NCI-H1930 (cell line): Measurements from ENCODE around the gene ORC5.

ENCODE experiments used
- DNase-seq, 2 experiments: peaks; one replicate each; lab custom pipeline; 2025; lab: John Stamatoyannopoulos, UW

Gene ORC5

DNA sequence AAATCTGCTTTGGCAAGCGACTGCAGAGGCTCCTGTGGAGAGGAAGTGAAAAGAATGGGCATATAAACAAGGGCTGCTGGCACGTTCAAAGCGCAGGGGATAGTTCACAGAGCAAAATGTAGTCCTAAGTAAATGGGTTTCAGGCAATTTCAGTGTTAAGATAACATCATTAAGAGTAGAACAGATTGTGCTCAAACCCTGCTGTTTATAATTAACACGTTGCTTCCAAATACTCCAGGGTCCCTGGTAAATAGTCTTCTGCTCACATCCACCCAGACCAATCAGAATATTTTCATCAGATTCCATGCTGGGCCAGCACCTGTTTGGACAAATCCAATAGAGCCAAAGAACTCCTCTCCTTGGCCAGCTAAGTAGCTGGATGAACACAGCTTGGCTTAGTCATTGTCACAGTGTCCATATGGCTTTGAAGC is 81.4 kb downstream of the ORC5 start:
- DNase-seq = peak; percentile 92

DNA sequence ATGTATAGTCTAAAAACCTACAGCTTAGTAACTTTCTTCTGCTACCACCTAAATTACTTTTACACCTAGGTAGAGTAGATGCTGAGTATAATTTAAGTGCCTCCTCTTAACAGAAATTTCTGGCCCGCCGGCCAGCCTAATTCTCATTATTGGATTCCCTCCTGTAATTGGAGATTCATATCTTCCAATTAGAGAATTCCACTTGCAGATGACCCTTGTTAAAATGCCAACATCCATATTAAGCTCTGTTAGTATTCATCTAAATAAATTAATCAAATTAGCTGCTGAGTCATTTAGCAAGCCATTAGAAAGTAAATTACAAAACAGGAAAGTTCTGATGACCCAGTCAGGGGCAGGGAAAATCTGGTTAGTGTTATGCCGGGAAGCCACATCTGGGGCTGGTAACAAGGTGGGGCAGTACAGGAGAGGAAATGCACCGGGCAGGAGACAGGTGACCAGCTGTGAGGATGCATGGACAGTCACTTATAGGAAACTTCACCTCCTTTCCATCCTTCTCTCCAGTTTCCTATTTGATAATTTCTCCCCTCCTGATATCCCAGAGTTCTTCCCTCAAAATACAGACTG is 82.8 kb downstream of the ORC5 start:
- DNase-seq = no peak

DNA sequence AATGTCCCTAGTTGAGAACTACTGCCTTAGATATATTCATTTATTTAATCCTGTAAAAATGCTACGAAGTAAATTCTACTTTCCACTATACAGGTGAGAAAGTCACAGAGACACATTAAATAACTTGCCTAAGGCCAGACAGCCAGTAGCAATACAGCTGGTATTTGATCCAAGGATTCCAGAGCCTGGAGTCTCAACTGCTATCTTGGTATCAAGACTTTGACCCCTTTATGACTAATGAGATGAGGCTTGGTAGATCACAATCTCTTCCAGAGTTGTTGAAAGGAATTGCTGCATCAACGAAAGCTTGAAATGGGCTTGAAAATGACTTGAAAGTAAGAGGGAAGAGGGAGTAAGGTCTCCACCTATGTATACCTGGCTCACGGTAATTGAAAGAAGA is 83.3 kb downstream of the ORC5 start:
- no peak for DNase-seq

DNA sequence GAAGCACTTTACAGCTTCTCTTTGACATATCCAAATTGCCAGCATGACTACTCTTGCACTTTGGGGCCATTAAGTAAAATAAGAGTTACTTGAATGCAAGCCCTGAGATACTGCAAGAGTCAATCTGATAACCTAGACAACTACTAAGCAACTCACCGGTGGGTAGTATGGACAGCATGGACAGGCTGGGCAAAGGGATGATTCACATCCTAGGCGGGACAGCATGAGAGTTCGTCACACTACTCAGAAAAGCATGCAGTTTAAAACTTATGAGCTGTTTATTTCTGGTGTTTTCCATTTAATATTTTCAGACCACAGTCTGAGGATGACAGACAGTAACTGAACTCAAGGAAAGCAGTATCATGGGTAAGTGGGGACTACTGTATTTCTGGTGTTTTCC is 84.0 kb downstream of the ORC5 start:
- DNase-seq = no peak

DNA sequence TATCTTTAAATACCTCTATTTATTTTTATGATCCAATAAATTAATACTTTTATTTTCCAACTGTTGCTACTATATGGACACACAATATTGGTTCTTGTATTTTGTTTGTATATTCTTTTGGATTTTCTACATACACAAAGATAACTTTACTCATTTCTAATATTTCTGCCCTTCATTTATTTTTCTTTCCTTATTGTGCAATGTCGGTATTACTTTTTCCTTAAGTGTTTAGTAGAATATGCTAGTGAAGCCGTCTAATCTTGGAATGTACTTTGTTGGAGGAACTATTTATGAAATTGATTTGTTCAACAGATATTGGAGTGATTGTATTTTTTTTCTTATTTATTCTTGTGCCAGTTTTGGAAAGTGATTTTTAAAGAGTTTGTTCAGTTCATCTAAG is 94.0 kb downstream of the ORC5 start:
- DNase-seq = no peak

DNA sequence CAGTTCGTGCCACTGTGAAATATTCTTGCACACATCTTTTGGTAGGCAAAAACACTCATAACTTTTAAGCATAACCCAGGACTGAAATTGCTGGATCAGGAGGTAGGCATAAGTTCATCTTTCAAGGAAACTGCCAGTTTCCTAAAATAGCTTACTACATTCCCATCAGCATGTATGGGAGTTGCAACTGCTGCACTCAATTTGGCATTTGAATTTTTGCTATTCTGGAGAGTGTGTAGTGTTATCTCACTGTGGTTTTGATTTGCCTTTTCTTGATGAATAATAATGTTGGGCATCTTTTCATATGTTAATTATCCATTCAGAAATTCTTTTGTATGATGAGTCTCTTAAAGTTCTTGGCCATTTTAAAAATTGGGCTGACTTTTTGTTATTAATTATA is 95.2 kb downstream of the ORC5 start:
- DNase-seq = no peak

DNA sequence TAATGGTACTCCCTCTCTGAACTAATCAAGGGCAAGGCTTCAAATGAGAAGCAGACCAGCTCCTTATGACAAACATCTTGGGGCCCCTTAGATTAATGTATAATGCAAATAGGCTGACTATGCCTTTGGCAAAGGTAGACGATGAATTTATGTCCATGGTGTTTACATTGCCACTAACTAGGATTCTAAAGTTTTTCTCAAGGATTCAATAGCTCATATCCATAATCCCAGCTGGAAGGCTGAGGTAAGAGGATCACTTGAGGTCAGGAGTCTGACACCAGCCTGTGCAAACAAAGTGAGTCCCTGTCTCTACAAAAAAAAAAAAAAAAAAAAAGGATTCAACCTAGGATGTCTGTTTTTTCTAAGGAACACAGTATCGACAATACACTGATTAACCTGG is 96.5 kb downstream of the ORC5 start:
- DNase-seq = no peak

DNA sequence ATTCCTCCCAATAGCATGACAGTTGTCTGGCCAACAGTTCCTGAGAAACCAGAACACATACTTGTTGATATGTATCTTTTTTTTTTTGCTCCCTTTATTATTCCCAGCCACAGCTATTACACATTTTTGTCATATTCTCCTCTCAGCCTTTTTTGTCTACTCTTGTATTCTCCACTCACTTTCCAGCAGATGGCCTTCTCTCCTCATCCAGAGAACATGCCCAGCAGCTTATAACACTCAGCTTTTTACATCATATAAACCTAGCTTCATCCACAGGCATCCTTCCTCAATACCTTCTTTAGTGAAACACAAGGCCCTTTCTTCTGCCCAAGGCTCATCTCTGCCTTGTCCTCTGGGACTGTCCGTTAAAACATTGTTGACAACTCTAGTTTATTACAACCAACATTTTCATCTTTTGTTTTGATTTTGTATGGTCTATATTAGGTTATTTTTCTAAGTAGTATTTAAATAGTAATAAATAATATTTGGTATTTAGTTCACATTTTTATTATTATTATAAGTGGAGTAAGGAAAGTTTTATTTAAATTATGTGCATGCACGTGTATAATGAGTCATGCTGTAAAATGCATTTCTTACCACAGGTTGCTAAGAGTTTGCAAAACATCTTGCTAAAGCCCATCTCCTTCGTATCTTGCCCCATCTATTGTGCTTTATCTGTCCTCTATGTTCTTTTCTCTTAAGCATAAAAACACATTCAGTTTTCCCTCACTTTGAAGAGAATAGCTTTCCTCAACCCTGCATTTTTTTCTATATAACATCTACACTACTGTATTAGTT is 101.5 kb downstream of the ORC5 start:
- peak in 1 of 2 experiments; percentile 10 for DNase-seq

DNA sequence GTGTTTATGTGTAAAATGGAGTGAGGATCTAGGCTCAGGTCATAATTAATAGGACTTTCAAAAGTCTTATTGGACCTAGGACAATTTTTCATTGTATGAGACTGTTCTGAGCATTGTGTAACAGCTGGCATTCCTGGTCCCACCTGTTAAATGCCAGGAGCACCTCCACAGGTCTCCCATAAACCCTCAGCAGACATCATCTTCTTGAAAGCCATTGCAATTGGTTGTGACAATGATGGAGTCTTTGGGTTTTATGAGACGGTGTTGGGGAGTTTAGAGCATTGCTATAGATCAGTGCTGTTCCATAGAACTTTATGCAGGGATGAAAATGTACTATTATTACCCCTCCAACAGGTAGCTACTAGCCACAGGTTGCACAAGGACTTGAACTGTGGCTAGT is 108.9 kb downstream of the ORC5 start:
- DNase-seq = no peak

DNA sequence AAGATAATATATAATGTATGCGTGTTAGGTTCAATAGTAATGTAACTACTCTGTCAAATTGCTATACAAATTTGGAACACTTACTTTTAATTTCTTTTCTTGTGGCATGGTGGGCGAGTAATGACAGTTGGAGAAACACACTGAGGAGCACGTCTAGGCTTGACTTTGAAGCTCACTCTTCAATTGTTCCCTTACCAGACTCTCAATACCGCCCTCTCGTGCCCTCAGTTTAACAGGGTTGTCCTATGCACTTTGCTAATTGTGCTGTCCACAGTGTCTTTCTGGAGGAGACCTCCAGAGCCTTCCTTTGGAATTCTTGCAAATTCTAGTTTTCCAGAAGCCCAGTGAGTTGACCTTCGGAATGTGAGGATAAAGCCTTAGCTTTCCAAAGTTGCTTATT is 111.1 kb downstream of the ORC5 start:
- no peak for DNase-seq

DNA sequence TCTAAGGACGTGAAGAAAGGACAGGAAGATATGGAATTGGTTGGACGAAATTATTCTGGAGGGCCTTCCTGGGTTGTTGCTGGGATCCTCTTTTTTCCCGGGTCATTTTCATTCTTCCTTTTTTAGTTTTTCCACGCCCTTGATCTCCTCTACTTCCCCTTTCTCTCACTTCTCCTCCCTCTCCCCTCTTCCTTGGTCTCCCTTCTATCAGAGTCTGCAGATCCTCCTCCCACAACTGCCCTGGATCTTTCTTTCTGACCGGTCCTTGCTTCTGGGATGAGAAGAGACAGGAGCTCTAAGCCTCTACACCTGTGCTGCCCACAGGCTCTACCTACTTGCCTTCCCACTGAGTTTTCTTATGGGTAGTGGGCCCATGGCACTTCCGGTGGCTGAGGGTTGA is 114.7 kb downstream of the ORC5 start:
- DNase-seq = no peak

DNA sequence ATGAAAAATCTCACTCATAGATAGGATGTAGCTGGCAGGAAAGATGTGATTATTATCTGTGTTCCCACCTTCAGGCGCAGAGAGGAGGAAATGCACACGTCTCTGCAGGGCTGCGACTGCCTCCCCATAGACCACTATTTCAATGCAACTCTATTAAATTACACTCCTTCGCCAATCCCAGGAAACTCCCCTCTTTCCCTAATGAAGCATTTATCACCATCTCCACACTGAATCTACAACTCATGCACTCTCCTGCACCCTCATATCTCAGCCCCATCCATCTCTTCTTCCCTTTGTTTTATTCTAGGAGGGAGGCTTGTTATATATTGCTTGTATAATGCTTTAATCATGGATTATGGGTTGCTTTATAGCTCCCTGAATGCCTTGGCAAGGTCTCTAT is 116.6 kb downstream of the ORC5 start:
- no peak for DNase-seq

DNA sequence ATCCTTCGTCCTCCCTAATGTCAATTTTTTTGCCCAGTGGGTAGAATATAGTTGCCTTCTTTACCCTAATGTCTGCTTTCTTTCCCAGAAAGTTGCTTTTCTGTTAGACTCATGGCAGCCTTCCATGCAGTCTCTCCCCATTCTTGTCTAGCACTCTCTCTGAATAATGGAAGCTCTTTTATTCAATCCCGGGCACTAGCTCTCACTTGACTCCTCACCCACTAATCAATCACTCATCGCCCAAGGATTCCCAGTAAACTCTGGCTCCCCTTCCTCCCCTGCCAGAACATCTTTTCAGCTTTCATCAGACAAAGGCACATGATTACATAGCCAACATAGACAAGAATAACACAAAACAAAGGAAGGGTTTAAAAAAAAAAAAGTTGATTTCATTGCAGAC is 118.2 kb downstream of the ORC5 start:
- DNase-seq = peak; percentile 18 to 28

DNA sequence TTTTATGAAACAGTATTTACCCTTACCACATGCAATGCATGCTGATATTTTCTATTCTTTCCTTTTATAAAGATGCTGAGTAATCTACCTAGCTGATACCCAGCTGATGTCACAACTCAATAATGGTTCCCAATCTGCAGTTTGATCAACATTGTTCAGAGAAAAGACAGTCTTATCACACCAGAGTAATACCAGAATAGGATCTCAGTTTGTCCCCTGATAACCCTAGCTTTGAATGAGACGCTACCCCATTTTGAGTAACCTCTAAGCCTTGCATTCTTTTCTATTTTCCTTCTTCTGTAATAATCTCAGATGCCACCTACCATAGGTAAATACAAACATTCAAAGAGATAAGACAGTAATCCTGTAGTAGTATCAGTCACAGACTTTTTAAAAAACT is 118.8 kb downstream of the ORC5 start:
- no peak for DNase-seq
